ENCODE results near the gene TPP2.

GRCh38 chr13:102708211-102708610 is 111.4 kb downstream of the TPP2 start:
- no peak for TF ChIP-seq CTCF (IDR thresholded peaks at IDR 0.05 in 4 of 5, conservative IDR thresholded peaks at IDR 0.05 in 1 of 5)
- TF ChIP-seq POLR2A (IDR thresholded peaks at IDR 0.05), result no peak
